T follicular helper cell (primary cell): ENCODE measurements around the gene XIRP2.

Experiments used
- DNase-seq: peaks from one replicate; pipeline ENCODE4 v3.0.0-alpha.2; 2020; ENCODE audit warnings: low read depth

The XIRP2 gene

GRCh38 chr2:167135706-167136105 is 247.4 kb downstream of the XIRP2 start:
- no peak for DNase-seq

- DNase-seq, result no peak
These were observed 248.8 kb downstream of the XIRP2 start for GRCh38 chr2:167136879-167137596.

GRCh38 chr2:167140330-167140729 is 252.1 kb downstream of the XIRP2 start:
- no peak for DNase-seq

- DNase-seq, result no peak
These were observed 252.5 kb downstream of the XIRP2 start for GRCh38 chr2:167140767-167141166.

GRCh38 chr2:167142554-167142953 is 254.3 kb downstream of the XIRP2 start:
- DNase-seq, result no peak

GRCh38 chr2:167144179-167144898 is 256.1 kb downstream of the XIRP2 start:
- DNase-seq, result no peak

- DNase-seq, result no peak
These were observed 259.1 kb downstream of the XIRP2 start for GRCh38 chr2:167147271-167147941.

GRCh38 chr2:167151894-167152293 is 263.6 kb downstream of the XIRP2 start:
- DNase-seq, result no peak

GRCh38 chr2:167157523-167157922 is 269.2 kb downstream of the XIRP2 start:
- no peak for DNase-seq

GRCh38 chr2:167177196-167177595 is 288.9 kb downstream of the XIRP2 start:
- DNase-seq, result no peak

- no peak for DNase-seq
These were observed 292.9 kb downstream of the XIRP2 start for GRCh38 chr2:167181134-167181533.

- DNase-seq, result no peak
These were observed 293.4 kb downstream of the XIRP2 start for GRCh38 chr2:167181688-167182087.

- no peak for DNase-seq
These were observed 294.1 kb downstream of the XIRP2 start for GRCh38 chr2:167182403-167182802.

GRCh38 chr2:167183931-167184330 is 295.7 kb downstream of the XIRP2 start:
- DNase-seq, result no peak

GRCh38 chr2:167186465-167186864 is 298.2 kb downstream of the XIRP2 start:
- no peak for DNase-seq

- no peak for DNase-seq
These were observed 298.9 kb downstream of the XIRP2 start for GRCh38 chr2:167187049-167187727.

- no peak for DNase-seq
These were observed 300.0 kb downstream of the XIRP2 start for GRCh38 chr2:167187978-167188967.

- no peak for DNase-seq
These were observed 301.8 kb downstream of the XIRP2 start for GRCh38 chr2:167190053-167190452.

GRCh38 chr2:167191588-167191987 is 303.3 kb downstream of the XIRP2 start:
- DNase-seq, result no peak

GRCh38 chr2:167192833-167193232 is 304.6 kb downstream of the XIRP2 start:
- no peak for DNase-seq
